SK-N-SH (cell line): Measurements from ENCODE around the gene TPRG1. TPM values are rescaled to one million over a fixed set of nuclear protein-coding genes. Genes with fewer than 3 reads are reported as not detected.

Experiments used
- CTCF ChIA-PET: fragments of 300-600, 350-600 bp; formaldehyde crosslinking; extraction: SDS; loops from one replicate; lab custom pipeline; 2021; lab: Yijun Ruan, JAX
- POLR2A ChIA-PET: fragments of 350-600 bp; sonication (Branson Sonifier 250); formaldehyde crosslinking; extraction: SDS; loops from one replicate; lab custom pipeline; 2020; ENCODE audit warnings: antibody characterized with exemption, inconsistent platforms; lab: Yijun Ruan, JAX
- DNase-seq: peaks from one replicate; pipeline ENCODE4 v3.0.0; 2012
- H2AFZ ChIP-seq: fragments of 200-600 bp; sonication (generic); 2 replicates; pipeline ENCODE4 v1.8.1; 2016; ENCODE audit warnings: antibody characterized with exemption, mild to moderate bottlenecking, low read depth
- H3F3A ChIP-seq: fragments of 200-600 bp; sonication (generic); replicated peaks from 2 replicates; pipeline ENCODE3; 2016; ENCODE audit warnings: antibody characterized with exemption, mild to moderate bottlenecking; ENCODE audit not compliant: insufficient read depth
- H3K27ac ChIP-seq, 2 experiments: fragments of 200-500 bp in 1 of 2; fragments of 200-600 bp in 1 of 2; sonication (Bioruptor generic) in 1 of 2; sonication (generic), shearing (Covaris generic) in 1 of 2; 2 replicates each; pipeline versions ENCODE4 v1.5.1 to v1.6.1; 2014 to 2016; ENCODE audit warnings: low read depth in 2 of 2, inconsistent platforms in 1 of 2, low read length in 1 of 2, mild to moderate bottlenecking in 1 of 2, mixed read lengths in 1 of 2
- H3K27me3 ChIP-seq: fragments of 200-600 bp; sonication (generic), shearing (Covaris generic); 2 replicates; pipeline ENCODE4 v1.6.1; 2016; ENCODE audit warnings: mixed run types; ENCODE audit not compliant: insufficient read depth
- H3K36me3 ChIP-seq, 2 experiments: fragments of 200-500 bp in 1 of 2; fragments of 200-600 bp in 1 of 2; sonication (Bioruptor generic) in 1 of 2; sonication (generic) in 1 of 2; replicated peaks in 1 of 2; 2 replicates each; pipeline versions ENCODE3 to v1.5.1; 2014 to 2016; ENCODE audit warnings: low read length in 1 of 2, mild to moderate bottlenecking in 1 of 2; ENCODE audit not compliant: insufficient read depth in 2 of 2, control insufficient read depth in 1 of 2
- H3K4me1 ChIP-seq, 2 experiments: fragments of 200-500 bp in 1 of 2; fragments of 200-600 bp in 1 of 2; sonication (Bioruptor generic) in 1 of 2; sonication (generic), shearing (Covaris generic) in 1 of 2; 2 replicates each; pipeline versions ENCODE4 v1.5.1 to v1.6.1; 2014 to 2016; ENCODE audit warnings: low read depth in 1 of 2, low read length in 1 of 2, mixed run types in 1 of 2; ENCODE audit not compliant: insufficient read depth in 2 of 2, control insufficient read depth in 1 of 2
- H3K4me2 ChIP-seq: fragments of 200-600 bp; sonication (generic), shearing (Covaris generic); 2 replicates; pipeline ENCODE4 v1.6.1; 2017; ENCODE audit warnings: mixed run types
- H3K4me3 ChIP-seq, 2 experiments: fragments of 200-500 bp in 1 of 2; fragments of 200-600 bp in 1 of 2; sonication (Bioruptor generic) in 1 of 2; sonication (generic), shearing (Covaris generic) in 1 of 2; 2 replicates each; pipeline versions ENCODE4 v1.5.1 to v1.8.1; 2014 to 2016; ENCODE audit warnings: low read depth in 2 of 2, inconsistent platforms in 1 of 2, low read length in 1 of 2, mild to moderate bottlenecking in 1 of 2, mixed read lengths in 1 of 2, moderate library complexity in 1 of 2
- H3K79me2 ChIP-seq: fragments of 200-600 bp; sonication (generic); 2 replicates; pipeline ENCODE4 v1.8.1; 2017; ENCODE audit warnings: mild to moderate bottlenecking; ENCODE audit not compliant: insufficient read depth
- H3K9ac ChIP-seq: fragments of 200-600 bp; sonication (generic); 2 replicates; pipeline ENCODE4 v1.6.1; 2017; ENCODE audit warnings: mixed run types
- H3K9me2 ChIP-seq: fragments of 200-600 bp; sonication (generic); 2 replicates; pipeline ENCODE4 v1.6.1; 2017; ENCODE audit warnings: mixed run types
- H3K9me3 ChIP-seq: fragments of 200-600 bp; sonication (generic); 2 replicates; pipeline ENCODE4 v1.6.1; 2017; ENCODE audit warnings: mixed run types, mild to moderate bottlenecking, moderate library complexity
- H4K20me1 ChIP-seq: fragments of 200-600 bp; sonication (generic); 2 replicates; pipeline ENCODE4 v1.6.1; 2017; ENCODE audit warnings: mild to moderate bottlenecking, mixed run types; ENCODE audit not compliant: insufficient read depth
- CHD2 ChIP-seq: fragments of 150-350 bp; IDR thresholded peaks from 2 replicates; pipeline ENCODE4 v1.6.1; 2018; ENCODE audit warnings: low read length; ENCODE audit not compliant: partially characterized antibody
- ELF1 ChIP-seq: IDR thresholded peaks from 2 replicates; pipeline ENCODE4 v1.4.0; 2012
- EP300 ChIP-seq, 2 experiments: IDR thresholded peaks; 2 replicates each; pipeline versions ENCODE4 v1.4.0 to v1.6.1; 2012; ENCODE audit warnings: borderline replicate concordance in 1 of 2, low read depth in 1 of 2, low read length in 1 of 2
- FOXM1 ChIP-seq: IDR thresholded peaks from 2 replicates; pipeline ENCODE4 v1.4.0; 2012; ENCODE audit warnings: low read depth, mild to moderate bottlenecking
- GABPA ChIP-seq: IDR thresholded peaks from 2 replicates; pipeline ENCODE4 v1.4.0; 2012; ENCODE audit warnings: low read depth, mild to moderate bottlenecking
- GATA2 ChIP-seq: sonication (generic); formaldehyde crosslinking; IDR thresholded peaks from 2 replicates; pipeline ENCODE4 v1.5.0; 2020; ENCODE audit warnings: mild to moderate bottlenecking, missing genetic modification reagents
- IRF3 ChIP-seq: fragments of 150-350 bp; IDR thresholded peaks from 2 replicates; pipeline ENCODE4 v1.6.1; 2016; ENCODE audit warnings: mild to moderate bottlenecking, low read depth, low read length
- JUND ChIP-seq: IDR thresholded peaks from 2 replicates; pipeline ENCODE4 v1.4.0; 2012
- MAX ChIP-seq: IDR thresholded peaks from 2 replicates; pipeline ENCODE4 v1.4.0; 2012; ENCODE audit warnings: low read depth
- NFIC ChIP-seq: IDR thresholded peaks from 2 replicates; pipeline ENCODE4 v1.4.0; 2012; ENCODE audit warnings: borderline replicate concordance
- NRF1 ChIP-seq: IDR thresholded peaks from 2 replicates; pipeline ENCODE4 v1.6.1; 2012; ENCODE audit warnings: low read depth, mild to moderate bottlenecking, low read length
- PBX3 ChIP-seq: IDR thresholded peaks from 2 replicates; pipeline ENCODE4; 2012
- RAD21 ChIP-seq: IDR thresholded peaks from 2 replicates; pipeline ENCODE4 v1.6.1; 2012; ENCODE audit warnings: mild to moderate bottlenecking, low read length
- RCOR1 ChIP-seq: fragments of 150-350 bp; IDR thresholded peaks from 2 replicates; pipeline ENCODE4 v1.6.1; 2017; ENCODE audit warnings: antibody characterized with exemption, low read length
- REST ChIP-seq: IDR thresholded peaks from 2 replicates; pipeline ENCODE4 v1.6.1; 2012; ENCODE audit warnings: mild to moderate bottlenecking, low read depth, low read length, moderate library complexity
- RFX5 ChIP-seq: IDR thresholded peaks from 2 replicates; pipeline ENCODE4 v1.6.1; 2012; ENCODE audit warnings: mild to moderate bottlenecking, improper control_type of control experiment, low read length
- SIN3A ChIP-seq: IDR thresholded peaks from 2 replicates; pipeline ENCODE4 v1.6.1; 2012; ENCODE audit warnings: low read depth, mild to moderate bottlenecking, low read length, moderate library complexity, borderline replicate concordance
- SMC3 ChIP-seq: IDR thresholded peaks from 2 replicates; pipeline ENCODE4 v1.6.1; 2012; ENCODE audit warnings: low read depth, low read length, improper control_type of control experiment
- TAF1 ChIP-seq: IDR thresholded peaks from 2 replicates; pipeline ENCODE4 v1.6.1; 2012; ENCODE audit warnings: low read depth, mild to moderate bottlenecking, low read length, moderate library complexity, borderline replicate concordance
- TEAD4 ChIP-seq: IDR thresholded peaks from 2 replicates; pipeline ENCODE4 v1.4.0; 2012; ENCODE audit warnings: mild to moderate bottlenecking, borderline replicate concordance; ENCODE audit not compliant: insufficient read depth
- YY1 ChIP-seq: IDR thresholded peaks from 2 replicates; pipeline ENCODE4 v1.4.0; 2012; ENCODE audit warnings: low read depth, mild to moderate bottlenecking
- WGBS: methylation state at CpG from one replicate; pipeline ENCODE4 v1.1.6; 2017; ENCODE audit warnings: low lambda C conversion rate; 5-methylcytosine and 5-hydroxymethylcytosine counted together
- polyA plus RNA-seq, 3 experiments: library from polyadenylated mRNA; depleted of rRNA; stranded (reverse); fragments of >200 nt; gene quantifications; 2 replicates each; pipeline ENCODE4 v1.2.3, GENCODE V29; 2012

The TPRG1 gene
- polyA plus RNA-seq, 1 of the 3 experiments (the other 2 are of a cell fraction): 0.64 TPM

GRCh38 chr3:189289251-189289650 lies 117.5 kb downstream of the TPRG1 start:
- H3K36me3 ChIP-seq: no peaks in the 10 kb centered on the region
- no peaks in the 10 kb centered on the region for H3K9me2 ChIP-seq
- H3K9ac ChIP-seq: no peak overlapping the region
- no peaks in the 10 kb centered on the region; a peak in 1 of 4 replicates for H3K4me1 ChIP-seq
- H2AFZ ChIP-seq: no peak overlapping the region
- H3K79me2 ChIP-seq: no peaks in the 10 kb centered on the region
- H4K20me1 ChIP-seq: no peaks in the 10 kb centered on the region
- no peak for DNase-seq
- no peak overlapping the region for H3K4me3 ChIP-seq
- POLR2A ChIA-PET: no interaction called here
- no peak overlapping the region for H3K27ac ChIP-seq
- CTCF ChIA-PET: no interaction called here
- 8% methylated on average over 2 of the region's 2 CpGs for WGBS
- H3K9me3 ChIP-seq: no peaks in the 10 kb centered on the region
- H3K4me2 ChIP-seq: no peak overlapping the region
- no peaks in the 10 kb centered on the region; the same call in 1 of the 2 replicates for H3K27me3 ChIP-seq
- TF ChIP-seq ELF1: no peak
- no peak for TF ChIP-seq SMC3
- no peaks in the 10 kb centered on the region for H3F3A ChIP-seq

- Histone ChIP-seq H3K9me3 (no peaks in the 10 kb centered on the region), H3K27ac (no peak overlapping the region), H3K4me3 (no peak overlapping the region), H3K4me2 (no peak overlapping the region), H3K4me1 (no peaks in the 10 kb centered on the region), H3K79me2 (no peaks in the 10 kb centered on the region), H3F3A (no peaks in the 10 kb centered on the region), H3K9ac (no peak overlapping the region), H2AFZ (no peak overlapping the region), H3K36me3 (no peaks in the 10 kb centered on the region), H4K20me1 (no peaks in the 10 kb centered on the region), H3K27me3 (no peaks in the 10 kb centered on the region; the same call in 1 of the 2 replicates), H3K9me2 (no peaks in the 10 kb centered on the region)
- ChIA-PET POLR2A (no interaction called here), CTCF (no interaction called here)
- WGBS: 10% methylated on average over 6 of the region's 6 CpGs
- no peak for DNase-seq
- TF ChIP-seq NRF1: no peak
- no peak for TF ChIP-seq ELF1
- TF ChIP-seq YY1: no peak
- no peak for TF ChIP-seq SIN3A
- TF ChIP-seq GATA2: no peak
- no peak for TF ChIP-seq EP300 (IDR thresholded peaks at IDR 0.05; ENCODE audit: borderline replicate concordance in 1 of 2, low read depth in 1 of 2, low read length in 1 of 2)
- TF ChIP-seq RAD21: no peak
- no peak for TF ChIP-seq GABPA
- no peak for TF ChIP-seq PBX3
- TF ChIP-seq CHD2: no peak
- TF ChIP-seq REST: no peak
- no peak for TF ChIP-seq MAX
- TF ChIP-seq RCOR1: no peak
- no peak for TF ChIP-seq IRF3
- TF ChIP-seq JUND: no peak
- TF ChIP-seq FOXM1: no peak
- no peak for TF ChIP-seq NFIC
- no peak for TF ChIP-seq TAF1
- no peak for TF ChIP-seq TEAD4
- TF ChIP-seq RFX5: no peak
Measured at GRCh38 chr3:189292667-189293484, 121.1 kb downstream of the TPRG1 start.
